Glutamatergic neuron (in vitro differentiated cells): ENCODE results near the gene DGKB. TPM values are rescaled to one million over a fixed set of nuclear protein-coding genes. Genes with fewer than 3 reads are reported as not detected.

Experiments used
- DNase-seq: peaks from one replicate; pipeline ENCODE4 v3.0.0; 2022
- H3K27ac Mint-ChIP-seq: one replicate; pipeline ENCODE4 v1.8.0; 2020; ENCODE audit warnings: mild to moderate bottlenecking, mixed read lengths, inconsistent platforms; ENCODE audit not compliant: unreplicated experiment
- H3K27me3 Mint-ChIP-seq: one replicate; pipeline ENCODE4 v1.8.0; 2020; ENCODE audit warnings: mild to moderate bottlenecking, moderate library complexity, mixed read lengths, inconsistent platforms; ENCODE audit not compliant: unreplicated experiment
- H3K36me3 Mint-ChIP-seq: one replicate; pipeline ENCODE4 v1.8.0; 2020; ENCODE audit warnings: mild to moderate bottlenecking, mixed read lengths, inconsistent platforms; ENCODE audit not compliant: unreplicated experiment
- H3K4me1 Mint-ChIP-seq: one replicate; pipeline ENCODE4 v1.8.0; 2020; ENCODE audit warnings: mild to moderate bottlenecking, low read depth, mixed read lengths, inconsistent platforms; ENCODE audit not compliant: unreplicated experiment
- H3K4me3 Mint-ChIP-seq: one replicate; pipeline ENCODE4 v1.8.0; 2020; ENCODE audit warnings: mild to moderate bottlenecking, mixed read lengths, inconsistent platforms; ENCODE audit not compliant: unreplicated experiment
- H3K9me3 Mint-ChIP-seq: one replicate; pipeline ENCODE4 v1.8.0; 2020; ENCODE audit warnings: mild to moderate bottlenecking, moderate library complexity, mixed read lengths, inconsistent platforms; ENCODE audit not compliant: unreplicated experiment
- CTCF ChIP-seq: fragments of 200-600 bp; sonication (generic); IDR thresholded peaks from one replicate; pipeline ENCODE4 v1.5.0; 2021; ENCODE audit not compliant: partially characterized antibody, unreplicated experiment
- total RNA-seq: library from RNA; stranded (reverse); fragmentation: NEBNext Ultra II Directional; extraction: Animal tissue kit (Norgen Biotek cat#: 25700); gene quantifications from one replicate; pipeline ENCODE4 v1.2.1, GENCODE V29; 2021; ENCODE audit not compliant: unreplicated experiment

DGKB gene
- total RNA-seq, 1 donor from 2014 or later = 57.8 TPM

GRCh38 chr7:14446829-14447228 is 455.7 kb downstream of the DGKB start:
- H3K9me3 Mint-ChIP-seq = no peaks in the 10 kb centered on the region
- H3K36me3 Mint-ChIP-seq = no peaks in the 10 kb centered on the region
- TF ChIP-seq CTCF = no peak
- no peaks in the 10 kb centered on the region for H3K4me1 Mint-ChIP-seq
- no peak overlapping the region for H3K4me3 Mint-ChIP-seq
- no peak for DNase-seq
- H3K27me3 Mint-ChIP-seq = peaks cover 4% of the 10 kb centered on the region
- H3K27ac Mint-ChIP-seq = no peak overlapping the region

- DNase-seq = no peak
- H3K27me3 Mint-ChIP-seq = peaks cover 4% of the 10 kb centered on the region
- no peaks in the 10 kb centered on the region for H3K9me3 Mint-ChIP-seq
- no peak for TF ChIP-seq CTCF
- no peaks in the 10 kb centered on the region for H3K4me1 Mint-ChIP-seq
- H3K27ac Mint-ChIP-seq = no peak overlapping the region
- no peaks in the 10 kb centered on the region for H3K36me3 Mint-ChIP-seq
- H3K4me3 Mint-ChIP-seq = no peak overlapping the region
These were observed 456.3 kb downstream of the DGKB start for GRCh38 chr7:14446219-14446618.

GRCh38 chr7:14438366-14438765 is 464.2 kb downstream of the DGKB start:
- no peak overlapping the region for H3K4me3 Mint-ChIP-seq
- no peaks in the 10 kb centered on the region for H3K27me3 Mint-ChIP-seq
- H3K4me1 Mint-ChIP-seq = peaks cover 4% of the 10 kb centered on the region
- no peaks in the 10 kb centered on the region for H3K36me3 Mint-ChIP-seq
- H3K9me3 Mint-ChIP-seq = no peaks in the 10 kb centered on the region
- no peak overlapping the region for H3K27ac Mint-ChIP-seq
- DNase-seq = no peak
- TF ChIP-seq CTCF = no peak

- H3K36me3 Mint-ChIP-seq = no peaks in the 10 kb centered on the region
- no peak overlapping the region for H3K4me3 Mint-ChIP-seq
- H3K4me1 Mint-ChIP-seq = peaks cover 17% of the 10 kb centered on the region
- H3K27ac Mint-ChIP-seq = no peak overlapping the region
- no peak for TF ChIP-seq CTCF
- H3K9me3 Mint-ChIP-seq = no peaks in the 10 kb centered on the region
- DNase-seq = no peak
- no peaks in the 10 kb centered on the region for H3K27me3 Mint-ChIP-seq
These were observed 465.7 kb downstream of the DGKB start for GRCh38 chr7:14436878-14437277.

GRCh38 chr7:14432924-14433323 is 469.6 kb downstream of the DGKB start:
- TF ChIP-seq CTCF = no peak
- Mint-ChIP-seq H3K27me3 (no peaks in the 10 kb centered on the region), H3K9me3 (peaks cover 2% of the 10 kb centered on the region), H3K4me3 (peak overlapping the region; percentile 11), H3K4me1 (peaks cover 17% of the 10 kb centered on the region), H3K27ac (peak overlapping the region; percentile 89), H3K36me3 (peaks cover 6% of the 10 kb centered on the region)
- DNase-seq = peak; percentile 50
